ENCODE results near the gene HAGHL. TPM values are rescaled to one million over a fixed set of nuclear protein-coding genes. Genes with fewer than 3 reads are reported as not detected.

Gene HAGHL
- total RNA-seq, 1 experiment from 2014 or later = 74.8 TPM

DNA sequence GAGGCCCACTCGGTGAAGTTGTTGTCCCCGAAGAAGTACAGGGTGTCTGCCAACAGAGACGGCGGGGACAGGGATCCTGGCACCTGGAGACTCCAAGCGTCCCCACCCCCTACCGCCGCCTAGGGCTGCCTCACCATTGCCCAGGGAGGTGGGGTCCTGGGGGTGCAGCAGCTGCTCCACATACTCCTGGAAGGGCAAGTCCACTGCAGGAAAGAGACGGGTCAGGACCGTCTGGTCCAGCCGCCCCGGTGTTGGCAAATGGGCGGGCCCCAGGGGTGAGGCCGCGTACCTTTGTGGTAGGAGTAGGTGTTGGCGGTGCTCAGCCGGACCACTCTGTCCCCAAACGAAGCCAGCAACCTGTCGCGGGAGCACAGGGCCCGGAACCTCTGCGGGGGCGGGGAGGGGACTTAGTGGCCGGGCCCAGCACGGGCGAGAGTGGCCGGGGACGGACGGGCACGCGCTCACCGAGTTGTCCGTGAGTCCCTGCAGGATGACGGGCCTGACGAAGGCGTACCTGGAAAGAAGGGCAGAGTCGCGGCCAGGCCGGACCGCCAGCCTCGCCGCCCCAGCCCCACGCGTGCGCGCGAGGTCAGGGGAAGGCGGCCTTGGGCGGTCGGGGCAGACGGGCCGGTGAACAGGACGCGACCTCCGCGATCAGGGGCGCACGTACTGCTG lies 43.4 kb upstream of the HAGHL start:
- ATAC-seq = peak; percentile 18
- no peaks in the 10 kb centered on the region for H3K27me3 ChIP-seq (ENCODE audit: insufficient read depth, low read length)
- BruUV-seq (replicated peaks) = no TSS peak
- ChIA-PET CTCF (interaction anchor here (1.2 kb wide), 1 partner anchor 32 kb away, joined by 3 read pairs; no protein-coding TSS in a partner anchor), POLR2A (interaction anchor here (0.7 kb wide), 1 partner anchor 12 kb away, joined by 3 read pairs; no protein-coding TSS in a partner anchor), RAD21 (ENCODE audit: low non-redundant PET in 1 of 2, low total read pairs in 2 of 2, uncharacterized antibody in 2 of 2, unreplicated experiment in 2 of 2) (no interaction called here)
- DNase-seq (ENCODE audit: low read depth, low spot score) = no peak
- peak overlapping the region; percentile 98 for H3K27ac ChIP-seq (ENCODE audit: low read depth, low read length)
- no peaks in the 10 kb centered on the region for H3K9me3 ChIP-seq (ENCODE audit: control insufficient read depth in 1 of 2, insufficient read depth in 1 of 2, low read depth in 1 of 2, low read length in 2 of 2)
- peak overlapping the region; percentile 92 for H3K9ac ChIP-seq (ENCODE audit: low read length)
- intact Hi-C loops (cut with micrococcal nuclease) = no loop called here
- H3K4me1 ChIP-seq (ENCODE audit: control insufficient read depth in 1 of 2, insufficient read depth in 2 of 2, low read length in 2 of 2) = peaks cover 13 to 55% of the 10 kb centered on the region in 2 experiments
- no peaks in the 10 kb centered on the region for H3K9me2 ChIP-seq (ENCODE audit: insufficient read depth)
- TF ChIP-seq EZH2 (IDR thresholded peaks at IDR 0.05) (no peak), POLR2A (IDR thresholded peaks at IDR 0.05; ENCODE audit: borderline replicate concordance, extremely low read depth, insufficient read depth, insufficient read length) (no peak), RAD21 (IDR thresholded peaks at IDR 0.05; ENCODE audit: low read depth) (no peak), ELF1 (IDR thresholded peaks at IDR 0.05; ENCODE audit: borderline replicate concordance, low read depth) (no peak)
- TF ChIP-seq, protein P1, sequence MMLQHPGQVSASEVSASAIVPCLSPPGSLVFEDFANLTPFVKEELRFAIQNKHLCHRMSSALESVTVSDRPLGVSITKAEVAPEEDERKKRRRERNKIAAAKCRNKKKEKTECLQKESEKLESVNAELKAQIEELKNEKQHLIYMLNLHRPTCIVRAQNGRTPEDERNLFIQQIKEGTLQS (IDR thresholded peaks at IDR 0.05) = no peak
- TF ChIP-seq, protein P2, sequence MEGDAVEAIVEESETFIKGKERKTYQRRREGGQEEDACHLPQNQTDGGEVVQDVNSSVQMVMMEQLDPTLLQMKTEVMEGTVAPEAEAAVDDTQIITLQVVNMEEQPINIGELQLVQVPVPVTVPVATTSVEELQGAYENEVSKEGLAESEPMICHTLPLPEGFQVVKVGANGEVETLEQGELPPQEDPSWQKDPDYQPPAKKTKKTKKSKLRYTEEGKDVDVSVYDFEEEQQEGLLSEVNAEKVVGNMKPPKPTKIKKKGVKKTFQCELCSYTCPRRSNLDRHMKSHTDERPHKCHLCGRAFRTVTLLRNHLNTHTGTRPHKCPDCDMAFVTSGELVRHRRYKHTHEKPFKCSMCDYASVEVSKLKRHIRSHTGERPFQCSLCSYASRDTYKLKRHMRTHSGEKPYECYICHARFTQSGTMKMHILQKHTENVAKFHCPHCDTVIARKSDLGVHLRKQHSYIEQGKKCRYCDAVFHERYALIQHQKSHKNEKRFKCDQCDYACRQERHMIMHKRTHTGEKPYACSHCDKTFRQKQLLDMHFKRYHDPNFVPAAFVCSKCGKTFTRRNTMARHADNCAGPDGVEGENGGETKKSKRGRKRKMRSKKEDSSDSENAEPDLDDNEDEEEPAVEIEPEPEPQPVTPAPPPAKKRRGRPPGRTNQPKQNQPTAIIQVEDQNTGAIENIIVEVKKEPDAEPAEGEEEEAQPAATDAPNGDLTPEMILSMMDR (IDR thresholded peaks at IDR 0.05 in 2 of 3, conservative IDR thresholded peaks at IDR 0.05 in 1 of 3; ENCODE audit: borderline replicate concordance in 1 of 3, insufficient read depth in 1 of 3, low read depth in 2 of 3, low read length in 2 of 3) = no peak
- H3K4me2 ChIP-seq (ENCODE audit: low read length) = peak overlapping the region; percentile 97
- no peak overlapping the region for H2AFZ ChIP-seq (ENCODE audit: low read depth, low read length, poor library complexity, severe bottlenecking)
- no peaks in the 10 kb centered on the region for H4K20me1 ChIP-seq (ENCODE audit: insufficient read depth)
- H3K4me3 ChIP-seq (replicated peaks in 1 of 2; ENCODE audit: low read depth in 1 of 2, low read length in 2 of 2) = peak overlapping the region; percentile 71 to 90
- peaks cover 41% of the 10 kb centered on the region for H3K79me2 ChIP-seq (ENCODE audit: insufficient read depth, low read length)
- peaks cover 0 to 33% of the 10 kb centered on the region in 2 experiments; a peak in 2 of 4 replicates for H3K36me3 ChIP-seq (ENCODE audit: control insufficient read depth in 1 of 2, insufficient read depth in 2 of 2, low read length in 2 of 2)
